Ishikawa (cell line): Measurements from ENCODE around the gene ZFP36L2.

ENCODE experiments used
- CEBPB ChIP-seq: IDR thresholded peaks from 2 replicates; pipeline ENCODE4 v1.6.1; 2012
- CREB1 ChIP-seq: IDR thresholded peaks from 2 replicates; pipeline ENCODE4 v1.6.1; 2012; ENCODE audit warnings: low read depth
- EGR1 ChIP-seq: IDR thresholded peaks from 2 replicates; pipeline ENCODE4 v1.6.1; 2012
- EP300 ChIP-seq: IDR thresholded peaks from 2 replicates; pipeline ENCODE4 v1.6.1; 2012; ENCODE audit warnings: borderline replicate concordance
- FOXM1 ChIP-seq: IDR thresholded peaks from 2 replicates; pipeline ENCODE4 v1.6.1; 2012; ENCODE audit warnings: low read depth, borderline replicate concordance
- NFIC ChIP-seq: IDR thresholded peaks from 2 replicates; pipeline ENCODE4 v1.6.1; 2012
- RAD21 ChIP-seq: IDR thresholded peaks from 2 replicates; pipeline ENCODE4 v1.6.1; 2012; ENCODE audit warnings: low read depth
- TAF1 ChIP-seq: IDR thresholded peaks from 2 replicates; pipeline ENCODE4 v1.6.1; 2012; ENCODE audit warnings: low read depth, mild to moderate bottlenecking
- TCF12 ChIP-seq: IDR thresholded peaks from 2 replicates; pipeline ENCODE4 v1.6.1; 2012; ENCODE audit warnings: low read depth
- TEAD4 ChIP-seq: IDR thresholded peaks from 2 replicates; pipeline ENCODE4 v1.6.1; 2012
- YY1 ChIP-seq: IDR thresholded peaks from 2 replicates; pipeline ENCODE4 v1.6.1; 2012; ENCODE audit warnings: low read depth
- ZBTB7A ChIP-seq: IDR thresholded peaks from 2 replicates; pipeline ENCODE4 v1.6.1; 2012; ENCODE audit warnings: low read depth
- TF ChIP-seq, protein P1 (sequence below): IDR thresholded peaks from 2 replicates; pipeline ENCODE4 v1.6.1; 2012
- TF ChIP-seq, protein P2 (sequence below): IDR thresholded peaks from 2 replicates; pipeline ENCODE4 v1.6.1; 2012; ENCODE audit warnings: low read depth, mild to moderate bottlenecking
- TF ChIP-seq, protein P3 (sequence below): IDR thresholded peaks from 2 replicates; pipeline ENCODE4 v1.6.1; 2012

ZFP36L2 gene

DNA sequence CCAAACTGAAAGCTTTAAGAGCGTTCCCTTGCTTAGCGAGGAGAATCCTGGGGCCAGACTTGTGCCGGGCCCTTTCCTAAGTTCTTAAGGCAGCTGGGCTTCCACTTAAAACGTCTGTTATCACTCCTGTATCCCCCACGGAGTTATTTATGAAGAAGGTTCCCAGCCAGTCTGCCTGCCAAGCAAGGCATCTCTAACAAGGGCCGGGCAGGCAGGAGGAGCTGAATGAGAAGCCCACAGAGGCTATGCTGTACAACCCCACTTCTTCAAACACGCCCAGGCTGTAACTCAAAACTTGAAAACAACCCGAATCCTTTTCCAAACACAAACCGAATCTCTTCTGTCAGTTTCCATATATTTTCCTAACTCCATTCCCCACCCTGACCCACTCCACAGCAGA, 39.0 kb upstream of the ZFP36L2 start:
- no peak for TF ChIP-seq NFIC
- TF ChIP-seq YY1: no peak
- TF ChIP-seq, protein P1, sequence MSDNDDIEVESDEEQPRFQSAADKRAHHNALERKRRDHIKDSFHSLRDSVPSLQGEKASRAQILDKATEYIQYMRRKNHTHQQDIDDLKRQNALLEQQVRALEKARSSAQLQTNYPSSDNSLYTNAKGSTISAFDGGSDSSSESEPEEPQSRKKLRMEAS: no peak
- TF ChIP-seq, protein P2, sequence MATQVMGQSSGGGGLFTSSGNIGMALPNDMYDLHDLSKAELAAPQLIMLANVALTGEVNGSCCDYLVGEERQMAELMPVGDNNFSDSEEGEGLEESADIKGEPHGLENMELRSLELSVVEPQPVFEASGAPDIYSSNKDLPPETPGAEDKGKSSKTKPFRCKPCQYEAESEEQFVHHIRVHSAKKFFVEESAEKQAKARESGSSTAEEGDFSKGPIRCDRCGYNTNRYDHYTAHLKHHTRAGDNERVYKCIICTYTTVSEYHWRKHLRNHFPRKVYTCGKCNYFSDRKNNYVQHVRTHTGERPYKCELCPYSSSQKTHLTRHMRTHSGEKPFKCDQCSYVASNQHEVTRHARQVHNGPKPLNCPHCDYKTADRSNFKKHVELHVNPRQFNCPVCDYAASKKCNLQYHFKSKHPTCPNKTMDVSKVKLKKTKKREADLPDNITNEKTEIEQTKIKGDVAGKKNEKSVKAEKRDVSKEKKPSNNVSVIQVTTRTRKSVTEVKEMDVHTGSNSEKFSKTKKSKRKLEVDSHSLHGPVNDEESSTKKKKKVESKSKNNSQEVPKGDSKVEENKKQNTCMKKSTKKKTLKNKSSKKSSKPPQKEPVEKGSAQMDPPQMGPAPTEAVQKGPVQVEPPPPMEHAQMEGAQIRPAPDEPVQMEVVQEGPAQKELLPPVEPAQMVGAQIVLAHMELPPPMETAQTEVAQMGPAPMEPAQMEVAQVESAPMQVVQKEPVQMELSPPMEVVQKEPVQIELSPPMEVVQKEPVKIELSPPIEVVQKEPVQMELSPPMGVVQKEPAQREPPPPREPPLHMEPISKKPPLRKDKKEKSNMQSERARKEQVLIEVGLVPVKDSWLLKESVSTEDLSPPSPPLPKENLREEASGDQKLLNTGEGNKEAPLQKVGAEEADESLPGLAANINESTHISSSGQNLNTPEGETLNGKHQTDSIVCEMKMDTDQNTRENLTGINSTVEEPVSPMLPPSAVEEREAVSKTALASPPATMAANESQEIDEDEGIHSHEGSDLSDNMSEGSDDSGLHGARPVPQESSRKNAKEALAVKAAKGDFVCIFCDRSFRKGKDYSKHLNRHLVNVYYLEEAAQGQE: no peak
- no peak for TF ChIP-seq TAF1

DNA sequence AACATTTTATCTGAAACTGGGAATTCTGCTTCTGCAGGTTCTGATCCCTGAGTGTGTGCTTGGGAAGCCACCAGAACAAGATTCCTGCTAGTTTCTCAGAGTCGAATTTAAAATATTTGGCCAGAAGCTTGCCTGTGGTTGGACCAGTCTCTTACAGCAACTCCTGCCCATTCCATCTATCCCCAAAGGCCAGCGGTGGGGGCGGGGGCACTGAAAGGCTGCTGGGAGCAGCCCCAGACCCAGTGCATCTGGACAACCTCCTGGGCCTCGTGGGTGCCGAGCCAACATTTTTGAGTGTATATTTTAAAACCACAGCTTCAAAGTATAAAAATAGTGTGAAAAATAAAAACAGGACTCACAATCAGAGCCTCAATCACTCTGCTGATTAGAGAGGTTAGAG, 38.6 kb upstream of the ZFP36L2 start:
- TF ChIP-seq RAD21 (no peak), CEBPB (no peak), ZBTB7A (no peak)

DNA sequence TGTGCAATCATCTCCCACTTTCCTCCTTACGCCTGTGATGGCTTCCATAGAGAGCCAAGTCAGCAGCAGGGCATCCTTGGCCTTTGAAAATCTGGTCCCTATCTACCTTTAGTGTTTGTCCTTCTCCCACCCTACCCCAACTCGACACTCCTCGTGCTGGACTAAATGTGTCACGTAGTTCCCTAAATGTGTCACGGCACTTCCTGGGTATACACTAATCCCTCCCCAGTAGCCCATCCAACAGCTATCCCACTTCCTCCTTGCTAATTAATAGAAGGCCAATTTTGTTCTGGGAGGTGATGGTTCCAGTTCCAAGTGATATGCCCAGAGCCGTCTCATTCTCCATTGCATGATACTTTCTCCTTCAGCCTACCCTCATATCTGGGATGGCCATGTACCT, 36.5 kb upstream of the ZFP36L2 start:
- TF ChIP-seq TCF12 (no peak), ZBTB7A (no peak), EP300 (no peak), TAF1 (no peak), YY1 (no peak)

DNA sequence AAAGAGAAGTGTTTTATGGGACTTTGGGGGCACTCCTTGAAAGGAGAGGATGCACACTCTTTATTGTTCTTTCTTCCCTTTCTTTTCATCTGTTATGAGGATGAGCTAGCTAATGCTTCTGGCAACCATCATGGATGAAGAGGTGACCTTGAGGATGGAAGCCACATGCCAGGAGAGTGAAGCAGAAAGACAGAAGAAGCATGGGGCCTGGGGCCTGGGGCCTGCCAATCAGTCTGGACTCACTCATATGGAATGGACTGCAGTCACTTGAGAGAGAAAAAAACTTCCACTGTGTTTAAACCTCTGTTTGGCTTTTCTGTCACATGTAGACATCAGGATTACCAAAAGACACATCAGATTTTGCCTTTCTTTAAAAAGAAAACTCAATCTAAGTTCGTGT, 35.8 kb upstream of the ZFP36L2 start:
- TF ChIP-seq, protein P2: no peak
- TF ChIP-seq TAF1 (no peak), TEAD4 (no peak), NFIC (no peak), ZBTB7A (no peak)

DNA sequence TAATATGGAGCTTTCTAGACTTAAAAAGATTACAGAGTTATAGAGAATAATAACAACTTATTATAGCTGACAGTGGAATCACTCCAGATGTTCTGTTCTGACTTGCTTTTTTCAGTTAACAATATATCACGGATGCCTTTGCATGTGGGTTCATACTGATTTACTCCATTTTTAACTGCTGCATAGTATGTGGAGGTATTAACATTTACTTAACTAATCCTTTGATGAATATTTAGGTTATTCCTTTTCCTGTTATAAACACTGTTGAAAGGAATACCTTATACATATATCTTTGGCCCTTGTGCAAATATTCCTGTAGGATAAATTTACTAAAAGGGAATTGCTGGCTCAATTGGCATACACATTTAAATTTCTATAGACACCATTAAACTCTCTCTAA, 33.1 kb upstream of the ZFP36L2 start:
- TF ChIP-seq YY1 (no peak), CREB1 (no peak)

DNA sequence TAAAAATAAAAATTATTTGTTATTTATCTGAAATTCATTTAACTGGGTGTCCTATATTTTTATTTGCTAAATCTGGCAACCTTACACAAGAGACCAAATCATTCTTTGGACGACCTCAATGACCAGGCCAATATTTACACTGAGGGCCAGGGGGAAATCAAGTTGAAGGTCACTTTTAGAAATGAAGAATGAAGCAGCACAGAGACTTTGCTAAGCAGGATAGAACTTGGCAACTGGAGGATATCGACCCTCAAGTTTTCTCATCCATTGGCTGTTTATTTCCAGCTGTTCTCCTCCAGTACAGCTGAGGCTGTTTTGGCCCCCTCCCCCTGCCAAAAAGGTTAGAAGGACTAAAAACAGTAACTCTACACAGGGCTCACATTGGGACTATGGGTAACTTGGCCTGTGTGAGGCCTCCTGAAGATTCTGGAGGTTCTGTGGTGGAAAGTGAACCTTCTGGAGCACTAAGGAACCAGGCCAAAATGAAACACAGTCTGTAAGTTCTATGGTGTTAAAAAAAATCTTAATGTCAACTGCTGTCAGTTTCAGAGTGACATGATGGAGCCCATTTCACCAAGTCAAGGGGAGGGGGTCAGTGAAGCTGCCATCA, 32.2 kb upstream of the ZFP36L2 start:
- no peak for TF ChIP-seq EP300
- TF ChIP-seq CEBPB: no peak
- TF ChIP-seq EGR1: no peak
- no peak for TF ChIP-seq CREB1
- TF ChIP-seq, protein P3, sequence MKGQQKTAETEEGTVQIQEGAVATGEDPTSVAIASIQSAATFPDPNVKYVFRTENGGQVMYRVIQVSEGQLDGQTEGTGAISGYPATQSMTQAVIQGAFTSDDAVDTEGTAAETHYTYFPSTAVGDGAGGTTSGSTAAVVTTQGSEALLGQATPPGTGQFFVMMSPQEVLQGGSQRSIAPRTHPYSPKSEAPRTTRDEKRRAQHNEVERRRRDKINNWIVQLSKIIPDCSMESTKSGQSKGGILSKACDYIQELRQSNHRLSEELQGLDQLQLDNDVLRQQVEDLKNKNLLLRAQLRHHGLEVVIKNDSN: no peak
- no peak for TF ChIP-seq ZBTB7A
- no peak for TF ChIP-seq TCF12
- no peak for TF ChIP-seq RAD21
- TF ChIP-seq, protein P2: no peak
- no peak for TF ChIP-seq TEAD4
- TF ChIP-seq YY1: no peak
- TF ChIP-seq, protein P1: no peak
- no peak for TF ChIP-seq NFIC
- no peak for TF ChIP-seq FOXM1
